Heart left ventricle (tissue), 16 donors: Measurements from ENCODE around the gene PLA2G2C. TPM values are rescaled to one million over a fixed set of nuclear protein-coding genes. Genes with fewer than 3 reads are reported as not detected.

Experiments used
- ATAC-seq, 4 donors: fragments of 200-7000 bp; cut with Tn5 transposase; one replicate each; pipeline ENCODE4 v1.9.1; 2020 to 2022; ENCODE audit warnings: moderate library complexity in 4 of 4, mild to moderate bottlenecking in 3 of 4, moderate number of reproducible peaks in 1 of 4
- DNase-seq, 5 donors: peaks; one replicate each; pipeline ENCODE4 v3.0.0-alpha.2; 2020
- H3K27ac ChIP-seq, 12 donors: fragments of 200-600 bp; sonication (generic) in 4 of 12; one replicate each; pipeline versions ENCODE4 v1.5.0 to v1.8.0; 2016 to 2022; ENCODE audit warnings: mild to moderate bottlenecking in 2 of 12
- H3K27me3 ChIP-seq, 9 donors: fragments of 200-600 bp; sonication (generic) in 2 of 9; one replicate each; pipeline versions ENCODE4 v1.5.1 to v1.8.0; 2016 to 2022; ENCODE audit warnings: mild to moderate bottlenecking in 3 of 9
- H3K36me3 ChIP-seq, 9 donors: fragments of 200-600 bp; sonication (generic) in 2 of 9; one replicate each; pipeline versions ENCODE4 v1.5.0 to v1.8.0; 2018 to 2022; ENCODE audit warnings: mild to moderate bottlenecking in 2 of 9
- H3K4me1 ChIP-seq, 12 donors: fragments of 200-600 bp; sonication (generic) in 4 of 12; one replicate each; pipeline versions ENCODE4 v1.5.0 to v1.8.0; 2016 to 2022; ENCODE audit warnings: mild to moderate bottlenecking in 3 of 12
- H3K4me3 ChIP-seq, 12 donors: fragments of 200-600 bp; sonication (generic) in 4 of 12; one replicate each; pipeline versions ENCODE4 v1.5.0 to v1.8.0; 2017 to 2022; ENCODE audit warnings: mild to moderate bottlenecking in 9 of 12, moderate library complexity in 4 of 12
- H3K9me3 ChIP-seq, 12 donors: fragments of 200-600 bp; sonication (generic) in 4 of 12; one replicate each; pipeline versions ENCODE4 v1.5.0 to v1.8.0; 2016 to 2022; ENCODE audit warnings: mild to moderate bottlenecking in 1 of 12
- POLR2A ChIP-seq, 2 donors: fragments of 450-650 bp; IDR thresholded peaks; one replicate each; pipeline ENCODE4 v1.6.1; 2017; ENCODE audit warnings: antibody characterized with exemption in 2 of 2, mild to moderate bottlenecking in 2 of 2, moderate library complexity in 2 of 2
- WGBS, 4 donors: extraction: QIAGEN DNeasy Blood & Tissue Kit in 2 of 4; methylation state at CpG; one replicate each; pipeline versions ENCODE4 v1.1.5 to v1.1.7; 2013 to 2018; 5-methylcytosine and 5-hydroxymethylcytosine counted together
- intact Hi-C, 10 donors: fragments of 100-400 bp; cut with DNase I; formaldehyde crosslinking; loops; one replicate each; pipeline versions ENCODE4 v1.11.1 to v1.14.2; 2022
- polyA plus RNA-seq, 2 donors: library from polyadenylated mRNA; stranded (reverse); fragments of 200-250 nt; gene quantifications; one replicate each; pipeline ENCODE4 v1.2.3, GENCODE V29; 2013
- total RNA-seq, 9 donors: library from RNA; depleted of rRNA in 2 of 9; stranded (reverse); fragments of >200 nt in 2 of 9; fragmentation: NEBNext Ultra II Directional in 3 of 9; extraction: Animal tissue kit (Norgen Biotek cat#: 25700) in 3 of 9; gene quantifications; one replicate each; pipeline versions ENCODE4 v1.1.0 to v1.2.4, GENCODE V29; 2016 to 2023
- TF ChIP-seq, protein P1 (sequence below), 12 donors: fragments of 200-600 bp; sonication (generic) in 4 of 12; IDR thresholded peaks; one replicate each; pipeline versions ENCODE4 v1.5.0 to v1.8.0; 2018 to 2022; ENCODE audit warnings: antibody characterized with exemption in 12 of 12, mild to moderate bottlenecking in 5 of 12
- donor health status: ischemic (EF 13 %, LVEDD 7.1; RV severe dilation, severe dysfunction).
- donor health status: healthy with polysubstance abuse.
- donor health status: DM: no; HTN: yes; CAD: no.
- donor health status: DM: no; HTN: no; CAD: no.
- donor health status: ischemic (EF 25% LVEDD 6.9; RV normal size, moderate dysfunction).
- donor health status: ischemic (EF 25% LVEDD 5.7; RV mildly dilated, moderate dysfunction).
- donor health status: healthy.
- donor health status: DM: yes; HTN: yes; CAD: no.
- donor health status: ischemic (EF 35%, LVEDD 5.7; RV mildly dilated, moderate dysfunction).
- donor health status: nonischemic (EF 11% LVEDD 7.7; RV severe dilation, severe dysfunction).
- donor health status: DM: yes; HTN: yes; CAD: no.
- donor health status: PGD.
- donor health status: ischemic (EF 29% LVEDD 5.4; RV normal size, mild dysfunction).
- donor health status: nonischemic (EF 23%, LVEDD 6.1; RV moderate dilation, normal function).

The PLA2G2C gene
- total and polyA plus RNA-seq, 11 donors = 0.16 TPM; not detected in 10

DNA sequence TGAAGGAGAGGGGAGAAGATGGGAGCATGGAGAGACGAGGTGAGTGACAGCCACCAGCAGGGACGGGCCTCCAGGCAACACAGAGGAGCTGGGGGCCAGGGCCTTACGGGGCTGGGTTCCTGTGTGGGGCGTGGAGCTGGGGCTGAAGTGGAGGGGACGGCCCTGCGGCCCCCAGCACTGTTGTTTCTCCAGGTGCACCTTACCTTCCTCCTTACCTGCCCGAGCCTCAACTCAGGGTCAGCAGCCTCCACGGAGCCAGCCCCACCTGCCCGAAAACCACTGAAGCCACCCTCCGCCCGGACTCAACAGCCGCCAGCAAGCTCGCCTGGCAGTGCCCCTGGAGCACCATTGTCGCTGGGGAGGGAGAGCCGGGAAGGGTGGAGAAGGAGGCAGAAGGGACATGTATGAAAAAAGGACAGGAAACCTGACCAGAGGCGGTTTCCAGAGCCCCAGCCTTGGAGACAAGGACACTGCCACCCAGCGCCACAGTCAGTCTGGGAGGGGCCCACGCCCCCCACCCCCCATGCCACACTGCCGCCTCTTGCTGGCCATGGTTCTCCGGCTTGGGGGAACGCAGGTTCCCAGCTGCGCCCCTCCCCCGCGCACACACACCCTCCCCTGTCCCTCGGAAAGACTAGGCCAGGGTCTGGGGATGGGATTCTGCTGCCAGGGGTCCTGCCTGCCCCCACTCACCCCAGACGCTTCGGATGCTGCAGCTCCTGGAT lies 36.6 kb downstream of the PLA2G2C start:
- DNase-seq (no peak), ATAC-seq (no peak)
- WGBS, 4 donors = 75 to 90% (median 81%) methylated on average over 20 to 27 of the region's 27 CpGs
- no peak overlapping the region for H3K4me3 ChIP-seq
- peaks cover 0 to 24% (median 10%) of the 10 kb centered on the region in 12 donors for H3K4me1 ChIP-seq
- H3K9me3 ChIP-seq = no peaks in the 10 kb centered on the region
- no peak overlapping the region for H3K27ac ChIP-seq
- H3K36me3 ChIP-seq = no peaks in the 10 kb centered on the region
- intact Hi-C loops = loop anchor here in 7 of 10 donors (5.0 to 10.0 kb wide), 6 partner anchors 42 to 177 kb away; partner anchors contain the start of gene PLA2G2A (in 3 of the 7)
- H3K27me3 ChIP-seq = peaks cover 0 to 7% (median 0%) of the 10 kb centered on the region in 9 donors
- TF ChIP-seq POLR2A (IDR thresholded peaks at IDR 0.05) = no peak
- TF ChIP-seq, protein P1, sequence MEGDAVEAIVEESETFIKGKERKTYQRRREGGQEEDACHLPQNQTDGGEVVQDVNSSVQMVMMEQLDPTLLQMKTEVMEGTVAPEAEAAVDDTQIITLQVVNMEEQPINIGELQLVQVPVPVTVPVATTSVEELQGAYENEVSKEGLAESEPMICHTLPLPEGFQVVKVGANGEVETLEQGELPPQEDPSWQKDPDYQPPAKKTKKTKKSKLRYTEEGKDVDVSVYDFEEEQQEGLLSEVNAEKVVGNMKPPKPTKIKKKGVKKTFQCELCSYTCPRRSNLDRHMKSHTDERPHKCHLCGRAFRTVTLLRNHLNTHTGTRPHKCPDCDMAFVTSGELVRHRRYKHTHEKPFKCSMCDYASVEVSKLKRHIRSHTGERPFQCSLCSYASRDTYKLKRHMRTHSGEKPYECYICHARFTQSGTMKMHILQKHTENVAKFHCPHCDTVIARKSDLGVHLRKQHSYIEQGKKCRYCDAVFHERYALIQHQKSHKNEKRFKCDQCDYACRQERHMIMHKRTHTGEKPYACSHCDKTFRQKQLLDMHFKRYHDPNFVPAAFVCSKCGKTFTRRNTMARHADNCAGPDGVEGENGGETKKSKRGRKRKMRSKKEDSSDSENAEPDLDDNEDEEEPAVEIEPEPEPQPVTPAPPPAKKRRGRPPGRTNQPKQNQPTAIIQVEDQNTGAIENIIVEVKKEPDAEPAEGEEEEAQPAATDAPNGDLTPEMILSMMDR (IDR thresholded peaks at IDR 0.05) = no peak

GRCh38 chr1:20148571-20149500 lies 37.5 kb downstream of the PLA2G2C start:
- no peaks in the 10 kb centered on the region for H3K36me3 ChIP-seq
- DNase-seq = no peak
- 79 to 87% (median 84%) methylated on average over 8 to 13 of the region's 13 CpGs for WGBS, 4 donors
- no peak overlapping the region for H3K27ac ChIP-seq
- H3K4me1 ChIP-seq = peaks cover 0 to 21% (median 10%) of the 10 kb centered on the region in 12 donors
- no peaks in the 10 kb centered on the region for H3K9me3 ChIP-seq
- ATAC-seq = no peak
- intact Hi-C loops = loop anchor here in 3 of 10 donors (5.0 kb wide), 2 partner anchors 42 to 172 kb away; partner anchors contain the start of gene PLA2G2A (in 2 of the 3)
- TF ChIP-seq, protein P1 (IDR thresholded peaks at IDR 0.05) = no peak
- no peak for TF ChIP-seq POLR2A (IDR thresholded peaks at IDR 0.05)
- H3K4me3 ChIP-seq = no peak overlapping the region
- peaks cover 0 to 7% (median 0%) of the 10 kb centered on the region in 9 donors for H3K27me3 ChIP-seq

DNA sequence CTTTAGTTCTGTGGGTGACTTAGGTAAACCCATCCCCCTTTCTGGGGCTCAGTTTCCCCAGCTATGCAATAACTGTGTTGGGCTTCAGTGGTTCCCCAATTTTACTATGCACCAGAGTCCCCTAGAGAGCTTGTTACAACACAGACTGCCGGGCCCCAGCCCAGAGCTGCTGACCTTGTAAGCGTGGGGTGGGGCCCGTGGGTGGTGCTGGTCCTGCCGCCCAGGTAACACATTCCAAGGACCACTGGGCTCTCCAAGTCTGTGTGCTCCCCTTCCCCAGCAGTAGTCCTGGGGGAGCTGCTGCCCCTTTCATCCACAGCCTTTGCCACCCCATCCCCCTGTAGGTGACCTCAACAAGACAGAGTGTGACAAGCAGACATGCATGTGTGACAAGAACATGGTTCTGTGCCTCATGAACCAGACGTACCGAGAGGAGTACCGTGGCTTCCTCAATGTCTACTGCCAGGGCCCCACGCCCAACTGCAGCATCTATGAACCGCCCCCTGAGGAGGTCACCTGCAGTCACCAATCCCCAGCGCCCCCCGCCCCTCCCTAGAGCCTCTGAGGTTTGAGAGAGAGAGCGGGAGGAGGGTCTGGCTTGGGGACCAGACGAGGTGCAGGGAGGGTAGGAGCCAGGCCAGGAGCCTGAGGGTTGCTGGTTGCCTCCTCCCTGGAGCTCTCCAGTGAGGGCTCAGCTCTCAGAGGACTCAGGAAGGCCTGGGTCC lies 38.3 kb downstream of the PLA2G2C start:
- intact Hi-C loops = loop anchor here in 3 of 10 donors (5.0 kb wide), 2 partner anchors 41 to 171 kb away; partner anchors contain the start of gene PLA2G2A (in 2 of the 3)
- no peak for DNase-seq

More for the DNA sequence above, 38.3 kb downstream of the PLA2G2C start:
- H3K9me3 ChIP-seq = no peaks in the 10 kb centered on the region
- TF ChIP-seq POLR2A (IDR thresholded peaks at IDR 0.05) = no peak
- TF ChIP-seq, protein P1 (IDR thresholded peaks at IDR 0.05) = no peak
- ATAC-seq = no peak
- H3K4me3 ChIP-seq = no peak overlapping the region
- WGBS, 4 donors = 78 to 87% (median 82%) methylated on average over 7 to 13 of the region's 13 CpGs
- H3K4me1 ChIP-seq = peaks cover 0 to 20% (median 9%) of the 10 kb centered on the region in 12 donors
- H3K36me3 ChIP-seq = no peaks in the 10 kb centered on the region
- H3K27me3 ChIP-seq = peaks cover 0 to 7% (median 0%) of the 10 kb centered on the region in 9 donors
- no peak overlapping the region for H3K27ac ChIP-seq
